GM19455 (cell line): ENCODE results near the gene COX8C.
"Not testable (repeated sequence)": the region's sequence is repeated elsewhere in the genome, so short reads cannot be mapped to it uniquely, and the experiment has no call there.

Experiments used
- ATAC-seq: cut with Tn5 transposase; IDR thresholded peaks from one replicate; pipeline ENCODE4 v1.9.1; 2021; ENCODE audit not compliant: unreplicated experiment

Gene COX8C

GRCh38 chr14:93320489-93320888, 26.5 kb upstream of the COX8C start:
- ATAC-seq = no peak

GRCh38 chr14:93322929-93323599, 23.9 kb upstream of the COX8C start:
- no peak for ATAC-seq

GRCh38 chr14:93323600-93324174, 23.3 kb upstream of the COX8C start:
- no peak for ATAC-seq

- no peak for ATAC-seq
These were observed 20.8 kb upstream of the COX8C start for GRCh38 chr14:93326196-93326595.

GRCh38 chr14:93328546-93328945, 18.4 kb upstream of the COX8C start:
- no peak for ATAC-seq

- no peak for ATAC-seq
These were observed 16.9 kb upstream of the COX8C start for GRCh38 chr14:93329965-93330608.

GRCh38 chr14:93330609-93331000, 16.4 kb upstream of the COX8C start:
- ATAC-seq = no peak

GRCh38 chr14:93331002-93331727, 15.8 kb upstream of the COX8C start:
- no peak for ATAC-seq

GRCh38 chr14:93331728-93332396, 15.1 kb upstream of the COX8C start:
- ATAC-seq = peak; percentile 2

GRCh38 chr14:93332397-93332852, 14.6 kb upstream of the COX8C start:
- peak; percentile 57 for ATAC-seq

GRCh38 chr14:93332853-93333630, 13.9 kb upstream of the COX8C start, which contains the start of gene BTBD7:
Gene BTBD7, minus strand, starts transcription at chr14:93333036. Its CDS starts 36,985 bp downstream, at chr14:93296051.
- peak; percentile 82 for ATAC-seq

GRCh38 chr14:93333631-93334103, 13.3 kb upstream of the COX8C start:
- ATAC-seq = no peak

- ATAC-seq = no peak
These were observed 9.7 kb upstream of the COX8C start for GRCh38 chr14:93337143-93337753.

GRCh38 chr14:93337884-93338283, 9.1 kb upstream of the COX8C start:
- ATAC-seq = no peak

GRCh38 chr14:93343266-93343665, 3.7 kb upstream of the COX8C start:
- no peak for ATAC-seq

- ATAC-seq = no peak
These were observed 3.2 kb upstream of the COX8C start for GRCh38 chr14:93343797-93344196.

GRCh38 chr14:93347850-93348249, 868 bp downstream of the COX8C start:
- no peak for ATAC-seq

- ATAC-seq = no peak
These were observed 1.3 kb downstream of the COX8C start for GRCh38 chr14:93348292-93348691.

- not testable (repeated sequence) for ATAC-seq
These were observed 7.9 kb downstream of the COX8C start for GRCh38 chr14:93354873-93355272.
